WTC11 (cell line): ENCODE data around the gene LDLRAD2.

Experiments
- CBFB ChIP-seq: sonication (generic); formaldehyde crosslinking; IDR thresholded peaks from 2 replicates; pipeline ENCODE4 v1.8.1; 2022; ENCODE audit warnings: mild to moderate bottlenecking, low read depth, missing genetic modification reagents
- CTCF ChIP-seq: fragments of 200-600 bp; IDR thresholded peaks from 2 replicates; pipeline ENCODE4 v1.8.0; 2022; ENCODE audit warnings: antibody characterized with exemption
- MAX ChIP-seq: sonication (generic); formaldehyde crosslinking; IDR thresholded peaks from 2 replicates; pipeline ENCODE4 v1.8.0; 2022; ENCODE audit warnings: mild to moderate bottlenecking, missing genetic modification reagents
- NFE2L1 ChIP-seq: sonication (generic); formaldehyde crosslinking; IDR thresholded peaks from 2 replicates; pipeline ENCODE4 v1.8.1; 2023; ENCODE audit warnings: missing genetic modification reagents
- NR1H2 ChIP-seq: sonication (generic); formaldehyde crosslinking; IDR thresholded peaks from 2 replicates; pipeline ENCODE4 v1.9.0; 2021; ENCODE audit warnings: mild to moderate bottlenecking, moderate library complexity, missing genetic modification reagents
- SP1 ChIP-seq: sonication (generic); formaldehyde crosslinking; conservative IDR thresholded peaks from 2 replicates; pipeline ENCODE4 v1.8.1; 2022; ENCODE audit warnings: missing genetic modification reagents
- TCF7 ChIP-seq: sonication (generic); formaldehyde crosslinking; IDR thresholded peaks from 2 replicates; pipeline ENCODE4 v1.8.0; 2022; ENCODE audit warnings: mild to moderate bottlenecking, low read depth, missing genetic modification reagents, moderate library complexity
- ZNF232 ChIP-seq: sonication (generic); formaldehyde crosslinking; IDR thresholded peaks from 2 replicates; pipeline ENCODE4 v1.8.0; 2022; ENCODE audit warnings: mild to moderate bottlenecking, missing genetic modification reagents
- ZNF512 ChIP-seq: sonication (generic); formaldehyde crosslinking; IDR thresholded peaks from 2 replicates; pipeline ENCODE4 v1.8.1; 2022; ENCODE audit warnings: missing genetic modification reagents, borderline replicate concordance

- TF ChIP-seq TCF7 (CRISPR knock-in tag) (no peak), CTCF (no peak), ZNF512 (no peak), MAX (CRISPR knock-in tag) (no peak), ZNF232 (CRISPR knock-in tag) (no peak), NR1H2 (CRISPR knock-in tag) (no peak), SP1 (CRISPR knock-in tag) (no peak), NFE2L1 (no peak), CBFB (no peak)
Observed at GRCh38 chr1:21775550-21775914, 36.5 kb upstream of the LDLRAD2 start.
